ENCODE measurements around the gene NRP2.

NRP2 gene

DNA sequence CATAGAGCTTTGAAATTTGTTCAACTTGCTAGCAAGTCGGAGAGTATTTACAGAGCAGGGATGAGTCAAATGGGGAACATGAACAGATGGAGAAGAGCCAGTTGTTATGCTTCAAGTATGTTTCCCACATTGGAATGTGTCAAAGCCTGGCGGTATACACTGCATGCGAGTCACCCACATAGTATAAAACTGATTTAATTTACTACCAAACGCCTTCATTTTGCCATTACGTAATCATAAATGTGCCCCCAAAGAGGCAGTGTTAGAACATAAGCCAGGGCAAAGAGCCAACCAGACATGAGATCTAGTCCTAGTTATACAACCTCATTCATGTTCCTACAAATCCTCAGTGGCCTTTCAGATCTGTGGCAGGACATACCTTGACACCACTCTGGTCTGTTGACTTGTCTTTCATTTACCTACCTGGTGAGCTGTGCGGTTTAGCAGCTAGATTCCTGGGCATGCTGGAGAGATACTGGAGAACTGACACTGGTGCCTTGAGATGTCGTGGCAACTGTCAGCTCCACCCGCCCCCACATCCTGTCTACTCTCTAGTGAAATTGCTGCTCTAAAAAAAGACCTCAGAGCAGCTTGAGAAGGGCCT, 21.7 kb upstream of the NRP2 start:
- DNase-seq = peak; percentile 49 to 62

DNA sequence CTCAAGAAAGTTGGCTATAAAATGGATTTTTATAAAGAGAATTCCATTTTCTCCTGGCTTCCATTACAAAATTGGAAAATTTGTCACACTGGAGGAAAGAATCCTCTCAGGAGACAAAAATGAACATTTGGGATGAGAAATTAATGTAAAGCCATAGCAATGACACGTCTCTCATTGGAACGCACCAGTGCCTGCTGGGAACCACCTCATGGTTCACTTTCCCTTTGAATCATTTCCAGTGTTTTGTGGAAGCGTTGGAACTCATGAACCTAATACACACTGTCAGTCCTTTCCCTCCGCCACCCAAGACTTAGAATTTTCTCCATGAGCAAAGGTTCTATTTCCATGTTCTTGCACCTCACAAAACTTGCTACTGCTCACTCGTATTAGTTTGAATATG, 21.0 kb upstream of the NRP2 start:
- DNase-seq = no peak

DNA sequence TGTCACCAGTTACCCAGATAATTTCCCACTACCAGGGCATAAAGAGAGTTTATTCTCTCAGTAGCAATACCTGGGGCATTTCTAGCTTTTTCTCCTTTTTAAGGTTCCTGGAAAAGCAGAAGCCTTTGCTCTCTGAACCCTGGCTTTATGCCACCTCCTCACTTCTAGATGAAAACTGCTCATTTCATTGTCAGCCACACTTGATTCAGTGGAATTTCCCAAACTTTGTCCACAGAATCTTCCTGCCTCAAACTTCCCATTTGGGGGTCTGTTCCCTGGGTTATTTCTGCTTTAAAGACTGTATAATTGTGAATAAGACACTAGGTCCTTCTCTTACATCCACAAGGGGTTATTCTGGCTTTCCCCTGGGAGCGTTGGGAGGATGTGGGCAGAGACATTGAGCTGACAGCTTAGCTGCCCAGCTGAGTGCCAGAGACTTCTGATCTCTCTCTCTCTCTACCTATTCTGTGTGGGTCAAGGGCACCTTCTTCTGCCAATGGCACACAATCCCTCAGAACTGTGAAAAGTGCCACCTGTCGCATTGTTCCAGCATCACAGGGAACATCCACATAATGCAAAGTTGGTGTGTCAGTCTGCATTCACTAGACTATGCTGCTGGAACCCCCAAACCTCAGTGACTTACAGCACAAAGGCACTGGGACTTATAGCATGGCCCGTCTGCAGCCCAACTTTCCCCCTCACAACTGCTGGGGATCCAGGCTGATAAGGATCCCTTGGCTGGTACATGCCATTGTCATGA, 19.9 kb upstream of the NRP2 start:
- no peak for DNase-seq

DNA sequence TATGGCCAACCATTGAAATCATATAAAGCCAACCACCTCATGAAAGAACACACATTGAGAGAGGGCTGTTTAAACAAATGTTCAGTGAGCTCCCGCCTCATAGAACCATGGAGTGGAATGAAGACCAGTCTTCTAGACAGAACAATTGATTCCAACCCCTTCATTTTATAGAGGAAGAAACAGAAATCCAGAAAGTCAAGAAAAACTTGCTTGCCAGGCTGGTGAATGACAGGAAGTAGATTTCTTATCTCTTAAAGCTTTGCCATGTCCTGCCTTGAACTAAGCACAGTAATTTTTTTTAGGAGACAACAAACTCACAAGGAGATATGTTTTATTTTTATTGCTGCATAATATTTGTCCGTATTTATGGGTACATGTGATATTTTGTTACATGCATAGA, 16.5 kb upstream of the NRP2 start:
- no peak for DNase-seq

DNA sequence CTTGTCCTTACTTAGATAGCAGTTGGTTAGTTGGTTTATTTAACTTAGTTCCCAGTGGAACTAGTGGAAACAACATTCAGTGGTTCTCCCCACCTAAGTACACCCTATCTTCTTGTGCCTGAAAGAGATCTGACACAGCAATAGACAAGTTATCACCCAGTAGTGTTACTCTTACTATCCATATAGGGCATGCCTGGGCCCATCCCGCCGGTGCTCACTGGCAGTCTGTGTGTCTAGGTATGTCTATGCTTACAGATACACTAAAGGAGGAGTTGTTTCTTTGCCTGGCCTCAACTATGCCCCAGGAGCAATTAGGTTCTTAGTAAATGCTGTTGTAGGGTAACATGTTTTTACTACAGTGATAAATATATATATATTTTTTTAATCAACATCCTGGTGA, 12.0 kb upstream of the NRP2 start:
- no peak for DNase-seq

DNA sequence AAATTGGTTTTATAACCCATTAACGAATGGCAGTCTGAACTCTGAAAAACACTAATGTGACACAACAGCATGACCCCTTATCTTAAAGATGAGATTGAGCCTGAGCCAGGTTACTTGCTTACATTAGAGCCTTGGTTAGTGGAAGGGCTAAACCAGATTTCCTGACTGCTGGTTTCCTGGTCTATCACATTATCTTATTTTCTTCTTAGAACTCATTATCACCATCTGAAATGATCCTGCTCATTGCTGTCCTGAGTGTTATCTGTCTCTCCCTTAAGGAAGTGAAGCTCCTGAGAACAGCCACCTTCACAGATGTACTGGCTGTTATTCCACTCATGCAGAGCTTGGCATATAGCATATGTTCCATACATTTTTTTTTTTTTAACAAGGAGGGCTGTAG, 9.0 kb upstream of the NRP2 start:
- DNase-seq = no peak

DNA sequence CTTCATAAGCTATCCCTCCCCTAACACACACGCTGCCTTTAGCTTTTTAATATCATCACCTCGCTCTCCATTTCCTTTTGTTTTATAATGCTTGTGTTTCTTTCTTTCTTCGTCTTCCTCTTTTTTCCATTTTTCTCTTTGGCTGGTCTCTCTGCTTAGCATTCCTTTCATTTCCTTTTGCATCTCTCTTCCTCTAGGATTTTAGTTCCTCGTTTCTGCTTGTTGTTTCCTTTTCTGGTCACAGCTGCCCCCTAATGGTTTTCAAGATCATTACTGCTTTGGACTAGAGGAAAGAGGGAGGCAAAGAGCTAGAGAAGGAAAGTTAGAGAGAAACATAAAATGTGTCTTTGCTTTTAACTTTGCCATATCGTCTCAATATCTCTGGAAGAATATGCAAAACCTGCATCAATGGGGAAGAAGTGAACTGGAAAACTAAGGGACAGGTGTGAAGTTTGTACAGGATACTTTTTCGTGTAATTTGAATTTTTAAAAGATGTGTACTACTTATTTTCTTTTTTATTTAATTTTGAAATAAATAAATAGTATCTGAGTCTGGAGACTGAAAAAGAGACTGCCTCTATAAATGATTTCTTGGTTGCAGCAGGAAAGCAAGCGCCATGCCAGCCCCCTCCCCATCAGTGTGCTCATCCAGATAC, 6.3 kb upstream of the NRP2 start:
- DNase-seq = no peak

DNA sequence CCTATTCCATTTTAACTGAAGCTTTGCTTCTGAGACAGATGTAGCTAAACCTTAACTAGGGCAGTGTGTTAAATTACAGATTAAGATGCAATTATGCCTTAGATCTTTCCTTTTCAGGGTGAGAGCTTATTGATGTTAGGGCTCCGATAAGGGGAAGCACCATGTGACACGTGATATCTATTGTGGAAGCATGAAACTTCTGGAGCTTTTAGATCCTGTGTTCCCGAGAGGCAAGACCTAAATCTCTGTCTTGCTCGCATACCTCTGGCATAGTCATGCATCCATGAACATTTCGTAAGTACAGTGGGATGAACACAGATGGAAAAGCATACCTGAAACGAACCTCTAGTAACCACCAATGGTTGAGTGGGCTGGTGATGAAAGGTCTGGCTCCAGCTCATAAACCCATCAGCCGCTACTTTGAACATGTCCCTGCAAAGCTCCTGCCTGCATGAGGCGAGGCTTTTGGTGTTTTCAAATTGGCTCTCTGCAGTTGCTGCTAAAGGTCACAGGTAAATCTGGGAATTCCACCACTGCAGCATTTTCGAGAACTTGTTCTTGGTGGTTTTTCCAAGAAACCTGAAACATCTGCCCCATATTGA, 3.7 kb upstream of the NRP2 start:
- DNase-seq = no peak

DNA sequence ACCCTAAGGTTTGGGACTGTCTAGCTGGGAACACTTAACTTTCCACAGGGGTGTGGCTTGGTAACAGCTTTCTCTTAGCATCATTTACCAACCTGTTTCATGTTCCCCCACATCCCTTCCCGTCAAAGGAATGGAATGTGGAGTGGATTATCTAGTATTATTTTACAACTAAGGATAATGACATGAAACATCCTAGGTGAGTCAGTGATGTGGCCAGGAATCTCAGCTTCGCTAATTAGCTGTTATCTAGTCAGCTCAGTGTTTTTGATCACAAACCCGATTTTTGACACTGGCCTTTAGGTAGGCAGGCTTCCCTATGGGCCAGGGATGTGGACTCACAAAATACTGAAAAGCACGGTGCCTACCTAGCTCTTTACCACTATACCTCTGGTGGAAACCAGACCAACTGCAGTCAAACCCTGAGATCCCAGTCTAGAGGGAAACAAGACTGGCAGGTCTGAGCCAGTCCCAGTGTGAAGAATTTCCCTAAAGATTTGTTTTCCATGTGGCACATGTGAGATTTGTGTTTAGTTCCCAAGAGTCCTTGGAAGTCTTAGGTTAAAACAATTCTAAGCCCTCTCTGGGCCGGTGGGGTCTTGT, 2.8 kb upstream of the NRP2 start:
- DNase-seq = no peak

DNA sequence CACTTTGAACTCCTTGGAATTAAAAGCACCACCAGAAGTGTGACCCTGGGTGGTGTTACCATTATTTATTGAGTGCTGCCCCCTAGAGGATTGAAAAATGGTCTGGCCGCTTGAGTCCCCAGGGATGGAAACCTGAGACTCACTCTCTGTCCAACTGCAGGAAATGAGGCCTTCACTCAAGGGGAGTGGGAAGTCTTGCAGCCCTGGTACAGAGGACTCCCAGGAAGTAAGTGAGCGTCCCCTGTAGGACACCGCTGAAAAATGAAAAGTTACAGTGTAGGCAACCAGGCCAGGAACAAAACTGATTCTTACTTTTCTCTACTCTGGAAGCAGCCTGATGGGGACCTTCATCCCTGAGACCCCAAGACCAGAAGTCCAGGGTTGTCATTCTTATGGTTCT, 2.2 kb upstream of the NRP2 start:
- peak; percentile 58 to 67 for DNase-seq

DNA sequence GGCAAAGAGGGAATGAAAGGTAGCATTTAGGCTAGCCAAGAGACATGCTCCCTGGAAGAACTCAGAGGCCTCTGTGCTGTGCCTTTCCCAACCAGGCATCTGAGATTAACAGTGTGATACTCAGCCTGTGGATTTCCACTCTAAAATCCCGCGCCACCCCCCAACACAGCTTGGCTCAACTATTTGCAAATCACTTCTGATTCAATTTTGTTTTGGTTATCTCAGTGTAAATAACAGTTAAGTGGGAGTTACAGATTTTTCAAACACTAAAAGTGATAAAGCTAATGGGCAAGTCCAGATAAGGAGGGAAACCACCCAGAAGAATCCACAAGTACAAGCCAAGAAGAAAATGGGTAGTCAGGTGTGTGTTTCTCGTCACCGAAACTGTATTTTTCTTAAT, 1.4 kb upstream of the NRP2 start:
- DNase-seq = no peak

DNA sequence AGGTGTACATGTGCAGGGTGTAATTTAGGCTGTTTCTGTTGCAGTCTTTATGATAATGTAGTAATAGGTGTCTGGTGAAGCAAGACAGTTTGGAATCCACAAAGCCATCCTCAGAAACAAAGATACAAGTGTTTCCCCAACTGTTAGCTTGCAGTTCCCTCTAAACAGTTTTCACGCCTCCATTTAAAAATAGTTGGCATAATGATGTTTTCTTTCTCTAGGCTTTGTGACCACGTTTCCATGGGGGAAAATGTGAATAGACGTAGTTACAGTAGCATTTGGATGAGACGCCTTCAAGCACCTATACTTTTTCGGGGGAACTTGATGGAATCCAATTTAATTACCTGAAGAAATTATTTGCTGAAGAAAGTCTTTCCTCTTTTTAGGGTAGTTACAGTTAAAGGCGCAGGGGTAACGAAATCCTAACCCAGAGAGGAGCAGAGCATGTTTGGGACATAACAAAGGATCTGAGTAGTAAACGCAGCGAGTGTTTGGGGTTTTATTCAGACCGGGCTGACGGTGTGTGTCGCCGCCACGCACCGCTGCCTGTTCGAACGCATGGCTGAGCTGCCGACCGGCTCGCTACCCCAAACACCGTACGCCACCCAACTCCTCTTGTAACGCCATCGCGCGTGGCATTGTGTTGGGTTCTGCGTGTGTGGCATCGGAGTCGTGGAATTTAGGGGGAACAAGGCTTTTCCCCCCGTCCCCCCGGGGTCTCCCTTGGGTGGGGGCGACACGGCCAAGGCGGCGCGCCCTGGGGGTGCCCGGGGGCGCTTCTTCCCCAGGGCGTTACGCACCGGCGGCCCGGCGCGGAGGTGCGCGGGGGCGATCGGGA, 681 bp upstream of the NRP2 start:
- no peak for DNase-seq

DNA sequence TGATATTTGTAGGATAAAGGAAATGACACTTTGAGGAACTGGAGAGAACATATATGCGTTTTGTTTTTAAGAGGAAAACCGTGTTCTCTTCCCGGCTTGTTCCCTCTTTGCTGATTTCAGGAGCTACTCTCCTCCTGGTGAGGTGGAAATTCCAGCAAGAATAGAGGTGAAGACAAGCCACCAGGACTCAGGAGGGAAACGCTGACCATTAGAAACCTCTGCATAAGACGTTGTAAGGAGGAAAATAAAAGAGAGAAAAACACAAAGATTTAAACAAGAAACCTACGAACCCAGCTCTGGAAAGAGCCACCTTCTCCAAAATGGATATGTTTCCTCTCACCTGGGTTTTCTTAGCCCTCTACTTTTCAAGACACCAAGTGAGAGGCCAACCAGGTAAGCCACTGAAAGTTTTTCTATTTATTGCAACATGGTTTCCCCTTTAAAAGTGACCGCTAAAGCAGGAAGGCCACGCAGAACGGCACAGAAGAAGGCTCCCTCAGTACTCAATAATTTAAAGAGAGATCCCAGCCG, 735 bp downstream of the NRP2 start:
- DNase-seq = no peak

DNA sequence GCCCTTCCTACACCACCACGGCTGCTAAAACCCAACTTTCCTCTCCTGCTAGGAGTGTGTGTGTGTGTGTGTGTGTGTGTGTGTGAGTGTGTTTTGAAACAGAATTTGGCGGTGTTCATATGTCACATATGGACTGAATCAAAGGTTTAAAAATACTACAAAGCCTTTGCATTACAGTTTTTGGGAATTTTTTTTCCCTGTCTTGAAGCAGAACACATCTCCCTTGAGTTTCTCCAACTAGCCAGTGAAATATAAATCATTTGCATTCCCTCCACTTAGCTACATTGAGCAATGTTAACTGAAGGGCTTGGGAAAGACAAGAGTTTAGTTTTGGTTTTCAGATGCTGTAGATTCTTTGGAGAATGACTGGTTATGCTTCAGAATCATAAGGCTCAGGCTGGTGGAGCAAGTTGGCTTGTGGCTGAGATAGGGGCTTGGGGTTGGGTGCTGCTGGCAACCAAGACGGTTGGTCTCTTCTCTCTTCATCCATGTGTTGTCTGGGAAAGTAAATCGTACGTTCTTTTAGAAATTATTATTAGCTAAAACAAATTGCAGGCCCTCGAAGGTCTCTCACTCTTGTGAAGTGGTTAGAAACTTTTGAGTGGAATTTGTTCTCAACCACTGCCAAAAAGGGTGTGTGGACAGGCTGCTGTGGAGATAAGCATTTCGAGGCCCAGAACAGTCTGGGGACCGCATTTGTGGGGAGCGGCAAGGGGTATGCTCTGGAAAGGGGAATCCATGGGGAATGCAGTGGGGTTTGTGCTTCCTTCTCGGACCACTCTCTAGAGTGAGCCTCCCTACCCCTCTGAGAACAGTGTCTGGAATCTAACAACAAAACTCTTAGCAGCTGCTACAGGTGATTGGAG, 1.4 kb downstream of the NRP2 start:
- DNase-seq = no peak

DNA sequence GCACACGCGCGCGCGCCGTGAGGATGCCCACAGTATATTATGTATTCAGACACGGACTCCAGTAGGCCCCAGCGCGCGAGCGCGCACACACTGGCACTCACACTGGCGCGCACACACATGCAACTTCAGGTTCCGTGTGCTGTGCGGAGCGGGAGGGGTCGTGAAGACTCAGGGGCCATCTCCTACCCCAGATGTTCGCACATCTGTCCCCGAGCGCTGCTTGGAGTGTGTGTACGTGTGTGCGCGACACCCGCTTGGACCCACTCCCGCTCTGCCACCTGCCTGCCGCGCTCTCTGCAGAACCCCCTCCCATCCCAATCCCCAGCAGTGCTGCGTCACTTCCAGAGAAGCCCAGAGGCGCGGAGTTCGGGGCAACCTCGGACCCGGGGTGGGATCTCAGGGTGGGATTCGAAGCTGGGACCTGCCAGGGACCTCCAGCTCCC, 2.6 kb downstream of the NRP2 start:
- peak in 1 of 2 experiments; percentile 40 for DNase-seq

DNA sequence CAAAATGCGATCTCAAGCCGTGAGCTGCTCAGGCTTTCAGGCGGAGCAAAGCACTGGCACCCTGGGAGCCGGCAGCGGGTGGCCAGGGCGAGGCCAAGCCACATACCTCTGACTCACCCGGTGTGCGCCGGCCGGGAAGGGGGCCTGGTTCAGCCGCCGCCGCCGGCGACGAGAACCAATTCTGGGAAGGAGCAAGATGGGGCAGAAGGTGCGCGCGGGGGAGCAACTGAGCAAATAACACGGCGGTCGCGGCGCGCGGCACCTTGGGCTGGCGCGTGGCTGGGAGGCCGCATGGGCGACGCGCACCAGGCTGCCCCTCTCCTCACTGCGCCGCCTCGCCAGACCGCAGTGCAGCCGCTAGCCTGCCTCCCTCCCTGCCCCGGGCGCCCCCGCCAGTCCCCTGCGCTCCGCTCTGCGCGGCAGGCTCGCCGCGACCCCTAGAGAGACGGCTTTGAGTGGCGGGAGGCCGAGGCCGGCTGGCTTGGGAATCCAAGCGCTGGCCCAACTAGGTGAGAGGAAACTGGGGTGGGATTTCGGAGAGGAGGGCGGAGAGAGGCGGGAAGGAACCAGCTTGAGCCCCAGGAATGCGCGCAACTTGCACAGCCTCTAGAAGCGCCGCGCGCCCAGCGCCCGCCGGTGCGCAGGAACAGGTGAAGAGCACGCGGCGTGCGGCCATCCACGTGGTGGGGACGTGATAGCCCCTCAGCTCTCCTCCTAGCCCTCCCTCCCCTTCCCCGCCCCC, 3.2 kb downstream of the NRP2 start:
- DNase-seq = peak in 1 of 2 experiments; percentile 42

DNA sequence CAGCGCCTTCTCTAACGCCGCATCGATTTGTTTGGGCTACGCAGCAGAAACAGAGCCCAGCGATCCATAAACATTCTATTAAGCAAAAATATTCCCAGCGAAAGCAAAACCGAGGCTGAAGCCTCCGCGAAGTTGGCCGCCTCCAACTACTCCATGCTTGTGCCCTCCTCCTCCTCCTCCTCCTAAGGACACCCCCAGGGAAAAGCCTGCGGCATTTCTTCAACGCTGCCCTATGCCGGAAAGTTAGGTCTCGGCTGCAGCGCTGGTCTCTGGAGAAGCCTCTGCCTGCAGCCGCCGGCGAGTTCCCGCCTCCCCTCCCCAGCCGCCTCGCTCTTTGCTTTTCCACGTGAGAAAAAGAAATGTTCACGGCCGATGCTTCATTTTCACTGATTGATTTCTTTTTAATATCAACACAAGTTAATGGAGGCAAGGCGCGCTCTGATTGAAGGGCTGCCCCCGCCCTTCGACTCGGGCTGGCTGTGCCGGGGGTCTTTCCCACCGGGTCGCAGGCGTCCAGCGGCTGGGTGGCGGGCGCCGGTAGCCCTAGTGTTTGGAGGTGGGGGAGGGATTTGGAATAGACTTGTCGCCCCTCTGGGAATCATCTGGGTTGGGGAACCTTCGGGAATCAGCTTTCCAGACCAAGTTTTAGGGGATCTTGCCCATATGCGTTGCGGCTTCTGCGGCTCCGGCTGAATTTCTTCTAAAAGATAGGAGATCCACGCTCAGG, 3.9 kb downstream of the NRP2 start:
- no peak for DNase-seq

DNA sequence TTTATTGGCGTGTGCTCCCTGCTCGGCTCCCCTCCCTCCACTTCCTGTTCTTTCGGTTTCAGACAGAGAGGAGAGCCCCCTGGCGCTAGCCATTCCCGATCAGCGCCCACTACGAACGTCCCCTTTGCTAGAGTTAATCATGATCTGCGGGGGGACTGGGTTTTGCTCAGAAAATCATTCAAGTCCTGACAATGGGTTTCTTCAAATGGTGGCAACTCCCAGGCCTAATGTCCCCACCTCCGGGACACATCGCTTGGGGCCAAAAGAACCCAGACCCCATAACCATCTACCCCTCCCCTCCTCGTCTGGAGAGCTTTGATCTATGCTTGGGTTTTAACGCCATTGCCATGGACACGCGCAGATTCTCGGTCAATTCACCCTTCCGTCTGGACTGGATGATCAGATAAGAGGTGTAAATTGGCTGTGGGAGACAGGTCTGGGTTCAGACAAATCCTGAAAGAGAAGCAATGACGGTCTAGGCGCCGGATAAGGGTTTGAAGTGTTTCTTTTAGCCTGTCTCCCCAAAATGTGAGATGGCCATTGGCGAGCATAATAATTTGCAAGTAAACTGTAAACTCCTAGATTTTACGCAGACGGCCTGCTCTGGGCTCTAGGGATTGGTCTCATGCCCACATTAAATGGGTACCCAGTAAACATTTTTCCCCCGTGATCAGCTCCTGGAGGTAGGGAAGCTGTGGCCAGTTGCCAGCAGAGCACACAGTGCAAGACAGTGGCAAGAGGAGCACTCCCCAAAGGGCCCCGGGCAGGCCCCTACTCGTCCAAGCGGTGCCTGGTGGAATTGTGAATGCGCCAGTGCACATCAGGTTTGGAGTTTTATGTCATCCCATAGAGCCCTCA, 4.7 kb downstream of the NRP2 start:
- DNase-seq = no peak

DNA sequence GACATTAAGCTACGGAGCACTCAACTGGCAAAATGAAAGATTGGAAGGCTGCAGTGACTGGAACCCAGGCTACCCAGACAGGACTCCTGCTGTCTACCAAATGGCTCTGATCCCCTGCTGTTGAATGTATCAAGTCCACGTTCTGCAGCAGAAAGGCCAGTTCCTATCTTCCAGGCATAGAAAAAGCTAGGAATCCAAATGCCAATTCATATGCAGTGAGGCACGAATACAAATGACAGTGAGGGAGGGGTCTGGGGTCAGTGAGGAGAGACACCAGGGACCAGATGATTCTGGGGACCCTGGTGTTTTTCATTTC, 5.3 kb downstream of the NRP2 start:
- DNase-seq = no peak
